Measurements from ENCODE around the gene DTNB.

The DTNB gene

DNA sequence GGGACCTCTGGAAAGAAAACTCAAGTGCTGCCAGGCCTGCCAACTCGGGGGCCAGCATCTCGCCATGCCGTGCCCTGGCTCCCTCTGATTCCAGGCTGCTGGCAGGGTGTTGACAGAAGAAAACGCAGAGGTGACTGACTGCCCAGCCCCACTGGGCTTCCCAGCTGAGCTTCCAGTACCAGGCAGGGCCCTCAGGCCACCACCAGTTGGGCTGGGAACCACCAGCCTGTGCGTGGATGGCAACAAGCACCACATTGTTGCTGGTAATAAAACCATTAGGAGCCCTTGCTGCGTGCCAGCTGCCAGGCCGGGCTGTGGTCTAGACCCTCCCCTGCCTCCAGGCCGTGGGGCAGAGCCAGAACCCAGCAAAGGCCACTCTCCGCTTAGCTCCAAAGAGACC, 340.8 kb downstream of the DTNB start:
- in situ Hi-C loops (cut with MboI; ENCODE audit: low sequenced_read_pairs) = no loop called here

DNA sequence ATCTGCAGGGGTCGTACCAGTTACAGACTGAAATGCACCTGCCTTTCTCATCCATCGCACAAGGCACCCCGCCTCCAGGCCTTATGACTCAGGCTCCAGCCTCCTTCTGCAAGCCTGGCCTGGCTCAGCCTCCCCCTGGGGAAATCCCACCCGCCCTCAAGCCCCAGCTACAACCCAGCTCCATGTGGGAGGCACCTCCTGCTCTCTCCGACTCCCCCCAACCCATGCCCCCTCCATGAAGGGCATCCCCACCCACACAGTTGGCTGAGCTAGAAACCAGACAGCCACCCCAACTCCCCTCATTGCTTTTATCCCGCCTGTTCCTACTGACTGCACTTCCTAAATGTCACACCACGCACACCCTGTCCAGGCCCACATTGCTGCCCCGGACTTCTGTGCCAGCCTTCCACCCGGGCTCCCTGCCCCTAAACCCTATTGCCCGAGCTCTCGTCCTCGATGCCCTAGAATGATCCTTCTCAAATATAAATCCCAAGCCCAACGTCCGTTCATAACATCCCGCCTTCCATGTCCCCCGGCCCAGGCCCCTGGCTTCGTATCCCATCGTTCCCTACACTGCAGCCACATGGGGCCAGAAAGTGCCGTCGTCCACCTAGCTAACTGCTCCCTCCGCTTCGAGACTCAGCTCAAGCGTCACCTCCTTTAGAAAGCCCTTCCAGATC, 341.6 kb downstream of the DTNB start:
- in situ Hi-C loops (cut with MboI; ENCODE audit: low sequenced_read_pairs) = no loop called here

DNA sequence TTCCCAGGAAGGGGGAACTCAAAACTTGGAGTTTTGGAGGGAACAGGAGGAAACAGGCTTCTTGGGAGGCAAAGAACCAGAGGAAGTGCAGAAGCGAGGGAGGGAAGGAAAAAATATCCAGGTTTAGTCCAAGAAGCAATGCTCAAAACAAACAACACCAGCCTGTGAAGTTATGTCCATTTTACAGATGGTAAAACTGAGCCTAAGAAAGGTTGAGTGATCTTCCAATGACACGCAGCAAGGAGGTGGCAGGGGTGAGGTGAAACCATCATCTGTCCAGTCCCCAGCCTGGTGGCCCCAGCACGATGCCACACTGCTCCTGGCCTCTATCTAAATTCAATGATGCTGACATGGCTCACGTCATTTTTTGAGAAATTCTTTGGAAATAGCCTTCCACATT, 342.4 kb downstream of the DTNB start:
- in situ Hi-C loops (cut with MboI; ENCODE audit: low sequenced_read_pairs) = no loop called here

DNA sequence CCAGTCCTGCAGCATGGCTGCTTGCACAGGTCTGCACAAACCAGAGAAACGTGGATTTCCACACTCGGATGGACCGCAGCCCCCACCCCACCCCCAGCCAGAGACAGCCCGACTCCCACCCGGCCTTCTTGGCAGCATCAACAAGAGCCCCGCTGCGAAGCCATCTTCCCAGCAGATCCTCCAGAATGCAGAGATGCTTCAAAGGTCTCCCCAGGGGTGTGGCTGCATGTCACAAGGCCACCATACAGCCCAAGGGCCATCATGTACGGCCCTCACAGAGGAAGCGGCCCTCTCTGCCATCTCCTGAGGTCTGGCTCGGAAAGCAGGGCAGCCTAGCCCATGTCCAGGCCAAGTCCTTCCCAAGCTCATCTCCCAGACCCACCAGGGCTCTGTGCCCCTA, 343.1 kb downstream of the DTNB start:
- in situ Hi-C loops (cut with MboI; ENCODE audit: low sequenced_read_pairs) = no loop called here

DNA sequence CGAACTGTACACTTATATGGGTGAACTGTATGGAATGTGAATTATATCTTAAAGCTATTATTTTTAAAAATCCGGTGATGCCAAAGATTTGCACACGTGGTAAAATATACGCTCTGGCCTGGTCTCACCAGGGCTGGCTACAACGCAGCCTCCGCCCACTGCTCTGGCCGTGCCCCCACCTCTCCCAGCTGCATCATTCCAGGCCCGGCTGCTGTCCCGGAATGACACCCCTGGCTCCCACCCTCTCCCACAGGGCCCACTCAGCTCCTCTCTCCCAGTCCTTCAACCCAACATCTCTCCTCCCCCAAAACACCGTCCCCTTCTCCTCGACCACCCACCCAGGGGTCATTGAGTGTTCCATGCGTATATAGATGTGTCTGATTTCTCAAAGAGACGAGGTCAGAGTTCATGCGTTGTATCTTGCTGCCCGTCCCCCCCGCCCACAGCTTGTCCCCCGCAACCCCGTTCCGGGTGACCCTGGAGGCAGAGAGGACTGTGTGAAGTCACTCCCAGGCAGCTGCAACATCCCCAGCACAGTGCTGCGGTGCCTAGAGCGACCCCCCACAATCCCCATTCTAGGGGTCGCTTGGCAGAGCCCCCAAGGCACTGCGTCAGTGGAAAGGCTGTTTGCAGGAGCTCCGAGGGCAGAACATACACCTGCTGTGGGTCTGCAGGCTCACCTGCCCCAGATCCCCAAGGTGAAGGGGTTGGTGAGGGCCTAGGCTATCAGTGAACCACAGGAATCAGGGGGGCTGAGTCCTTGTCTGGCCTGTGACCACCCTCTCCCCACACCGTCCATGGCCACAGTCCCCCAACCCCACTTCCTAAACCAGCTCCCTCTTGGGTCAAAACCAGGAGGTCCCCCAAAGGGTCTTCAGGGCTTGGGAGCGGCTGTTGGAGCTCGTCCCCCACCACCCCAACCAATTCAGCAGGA, 345.0 kb downstream of the DTNB start:
- in situ Hi-C loops (cut with MboI; ENCODE audit: low sequenced_read_pairs) = no loop called here

Data from HL-60/S4 treated with phorbol 12-myristate 13-acetate at 8.2 ng/mL for 4 days and 3 days (cell line).